ENCODE results near the gene CARS2.
A peak's percentile ranks its signal among the peaks of the same experiment; 100 is the strongest.

The CARS2 gene

DNA sequence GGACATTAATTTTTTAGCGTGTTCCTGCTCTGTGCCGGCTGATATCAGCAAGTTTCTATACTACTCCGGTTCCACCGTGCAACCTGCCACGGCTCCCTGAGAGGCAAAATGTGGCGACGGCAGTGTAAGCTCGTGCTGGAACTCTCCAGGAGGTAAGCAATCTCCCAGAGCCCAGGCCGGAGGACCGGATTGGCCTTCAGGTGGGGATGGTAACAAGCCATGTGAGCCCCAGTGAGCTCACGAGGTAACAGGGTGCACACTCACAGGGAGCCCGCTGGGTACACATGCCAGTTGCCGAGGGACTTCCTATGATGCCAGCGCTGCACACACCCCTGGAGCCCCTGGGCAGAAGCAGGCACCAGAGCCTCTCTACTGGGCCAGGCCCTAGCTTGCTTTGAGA, 52.1 kb downstream of the CARS2 start:
- no peak for DNase-seq (ENCODE audit: low read depth in 4 of 4, low spot score in 1 of 4)

DNA sequence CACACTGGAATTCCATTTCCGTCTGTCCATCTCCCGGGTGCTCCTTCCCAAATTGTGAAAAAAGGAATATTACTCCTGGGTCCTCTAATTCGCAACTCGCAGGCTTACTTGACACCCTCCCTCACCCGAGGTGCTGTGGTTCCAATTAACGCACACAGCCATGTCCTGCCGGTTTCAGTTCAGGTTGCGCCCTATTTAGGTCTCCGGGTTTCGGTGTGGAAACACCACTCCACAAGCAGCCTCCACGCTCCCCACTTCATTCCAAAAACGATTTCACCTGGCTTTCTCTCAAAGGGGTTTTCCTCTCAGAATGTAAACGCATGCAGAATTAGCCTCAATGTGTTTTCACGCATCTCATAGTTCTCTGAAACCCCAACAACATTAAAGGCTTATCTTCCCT, 52.6 kb downstream of the CARS2 start:
- no peak for DNase-seq (ENCODE audit: low read depth in 4 of 4, low spot score in 1 of 4)

GRCh38 chr13:110652764-110653163, 53.2 kb downstream of the CARS2 start:
- no peak for DNase-seq (ENCODE audit: low read depth in 4 of 4, low spot score in 1 of 4)

GRCh38 chr13:110652231-110652730, 53.6 kb downstream of the CARS2 start:
- DNase-seq (ENCODE audit: low read depth in 4 of 4, low spot score in 1 of 4), result no peak

DNA sequence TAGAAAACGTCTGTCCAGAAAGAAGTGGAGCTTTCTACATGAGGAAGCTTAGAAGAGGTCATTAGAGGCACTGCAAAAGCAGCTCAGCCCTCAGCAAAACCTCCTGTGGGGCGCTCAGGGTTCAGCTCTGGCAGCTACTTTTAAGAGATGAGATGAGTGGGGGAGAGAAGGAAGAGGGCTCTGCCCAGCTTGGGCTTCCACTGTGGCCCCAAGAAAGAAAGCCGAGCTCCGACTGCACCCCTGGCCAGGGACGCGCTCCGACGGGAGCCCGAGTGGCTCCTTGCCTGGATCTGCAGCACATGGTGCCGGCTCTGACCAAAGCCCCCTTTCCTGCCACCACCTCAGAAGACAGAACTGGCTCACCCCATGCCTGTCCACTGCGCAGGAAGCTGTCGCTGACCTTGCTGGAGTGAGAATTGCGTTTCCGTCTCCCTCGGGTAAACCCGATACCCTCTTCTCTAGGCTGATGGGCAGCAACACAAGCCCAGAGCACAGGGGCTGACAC, 54.1 kb downstream of the CARS2 start:
- no peak for DNase-seq (ENCODE audit: low read depth in 4 of 4, low spot score in 1 of 4)

GRCh38 chr13:110651271-110651670, 54.6 kb downstream of the CARS2 start:
- DNase-seq (ENCODE audit: low read depth in 4 of 4, low spot score in 1 of 4), result no peak

DNA sequence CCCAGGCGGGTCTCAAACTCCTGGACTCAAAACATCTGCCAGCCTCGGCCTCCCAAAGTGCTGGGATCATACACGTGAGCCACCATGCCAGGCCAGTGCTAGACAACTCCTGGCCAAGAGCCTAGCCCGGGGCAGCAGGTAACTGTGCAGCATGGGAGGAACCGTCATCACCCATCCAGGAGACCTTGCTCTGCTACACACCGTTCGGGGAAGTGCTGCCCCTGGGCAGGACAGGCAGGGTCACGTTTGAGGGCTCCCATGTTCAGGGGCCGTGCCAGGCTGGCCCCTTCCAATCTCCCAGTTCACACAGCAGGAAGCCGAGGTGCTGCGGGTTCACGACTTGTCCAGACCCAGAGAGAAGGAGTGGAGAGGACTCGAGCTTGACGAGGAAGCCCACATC, 55.5 kb downstream of the CARS2 start:
- no peak for DNase-seq (ENCODE audit: low read depth in 4 of 4, low spot score in 1 of 4)

DNA sequence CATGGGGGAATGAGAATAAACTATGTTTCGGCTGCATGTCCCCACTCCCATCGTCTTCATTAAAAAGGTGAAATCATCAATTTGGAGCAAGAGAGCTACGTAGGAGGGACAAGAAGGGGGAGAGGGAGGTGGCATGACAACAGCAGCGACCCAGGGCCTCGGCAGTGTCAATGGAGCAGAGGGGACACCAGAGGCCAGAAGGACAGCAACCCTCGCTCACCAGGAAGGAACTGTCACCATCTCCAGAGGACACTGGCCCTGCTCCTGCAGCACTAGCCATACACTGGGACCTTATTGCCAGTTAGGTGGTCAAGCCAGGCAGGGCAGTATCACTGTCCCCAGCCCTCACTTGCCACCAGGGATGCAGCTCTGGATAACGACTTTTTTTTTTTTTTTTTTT, 56.4 kb downstream of the CARS2 start:
- no peak for DNase-seq (ENCODE audit: low read depth in 4 of 4, low spot score in 1 of 4)

- no peak for DNase-seq (ENCODE audit: low read depth in 4 of 4, low spot score in 1 of 4)
Observed at GRCh38 chr13:110648848-110649421, 57.0 kb downstream of the CARS2 start.

DNA sequence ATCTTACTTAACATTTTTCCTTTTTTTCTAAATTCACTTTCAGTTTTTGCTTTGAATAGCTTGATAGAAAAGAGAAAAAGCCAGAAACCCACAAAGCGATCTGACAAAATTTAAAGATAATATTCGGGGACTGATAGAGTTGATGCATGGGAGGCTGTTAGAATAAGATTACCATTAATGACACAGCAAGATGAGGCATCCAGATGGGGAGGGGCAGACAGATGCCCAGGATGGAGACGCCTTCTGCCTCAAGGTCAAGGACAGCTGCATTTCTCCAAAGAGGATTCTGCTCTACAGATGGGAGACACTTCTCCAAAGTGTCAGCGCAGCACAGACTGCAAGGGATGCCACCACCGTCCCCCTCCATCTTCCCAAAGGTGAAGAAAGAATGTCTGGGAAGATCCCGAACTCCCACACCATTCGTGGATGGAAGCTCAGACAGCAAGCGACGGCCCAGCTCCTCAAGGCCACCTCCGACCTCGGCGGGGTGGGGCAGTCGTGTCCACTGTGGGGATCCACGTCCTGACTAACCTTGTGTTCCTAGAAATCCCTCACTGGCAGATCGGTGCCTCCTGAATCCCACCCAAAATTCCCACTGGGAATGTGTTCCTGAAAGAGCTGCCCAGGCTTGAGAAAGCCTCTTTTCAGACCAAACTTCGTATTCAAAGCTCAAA, 57.6 kb downstream of the CARS2 start:
- no peak for DNase-seq (ENCODE audit: low read depth in 4 of 4, low spot score in 1 of 4)

DNA sequence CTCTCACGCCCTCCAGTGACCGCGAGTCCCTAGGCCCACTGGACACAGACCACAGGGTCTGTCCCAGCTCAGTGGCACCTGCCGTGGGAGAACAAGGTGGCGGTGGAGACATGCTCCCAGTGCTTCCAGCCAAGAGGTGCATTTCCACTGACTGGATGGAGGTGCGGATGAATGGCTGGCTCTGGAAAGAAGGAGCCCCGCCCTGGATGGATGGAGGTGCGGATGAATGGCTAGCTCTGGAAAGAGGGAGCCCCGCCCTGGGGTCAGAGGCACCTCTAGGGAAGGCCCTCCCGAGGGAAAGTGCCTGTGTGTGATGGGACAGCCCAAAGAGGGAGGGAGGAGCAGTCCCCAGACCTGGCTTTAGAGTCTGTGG, 58.6 kb downstream of the CARS2 start:
- no peak for DNase-seq (ENCODE audit: low read depth in 4 of 4, low spot score in 1 of 4)

DNA sequence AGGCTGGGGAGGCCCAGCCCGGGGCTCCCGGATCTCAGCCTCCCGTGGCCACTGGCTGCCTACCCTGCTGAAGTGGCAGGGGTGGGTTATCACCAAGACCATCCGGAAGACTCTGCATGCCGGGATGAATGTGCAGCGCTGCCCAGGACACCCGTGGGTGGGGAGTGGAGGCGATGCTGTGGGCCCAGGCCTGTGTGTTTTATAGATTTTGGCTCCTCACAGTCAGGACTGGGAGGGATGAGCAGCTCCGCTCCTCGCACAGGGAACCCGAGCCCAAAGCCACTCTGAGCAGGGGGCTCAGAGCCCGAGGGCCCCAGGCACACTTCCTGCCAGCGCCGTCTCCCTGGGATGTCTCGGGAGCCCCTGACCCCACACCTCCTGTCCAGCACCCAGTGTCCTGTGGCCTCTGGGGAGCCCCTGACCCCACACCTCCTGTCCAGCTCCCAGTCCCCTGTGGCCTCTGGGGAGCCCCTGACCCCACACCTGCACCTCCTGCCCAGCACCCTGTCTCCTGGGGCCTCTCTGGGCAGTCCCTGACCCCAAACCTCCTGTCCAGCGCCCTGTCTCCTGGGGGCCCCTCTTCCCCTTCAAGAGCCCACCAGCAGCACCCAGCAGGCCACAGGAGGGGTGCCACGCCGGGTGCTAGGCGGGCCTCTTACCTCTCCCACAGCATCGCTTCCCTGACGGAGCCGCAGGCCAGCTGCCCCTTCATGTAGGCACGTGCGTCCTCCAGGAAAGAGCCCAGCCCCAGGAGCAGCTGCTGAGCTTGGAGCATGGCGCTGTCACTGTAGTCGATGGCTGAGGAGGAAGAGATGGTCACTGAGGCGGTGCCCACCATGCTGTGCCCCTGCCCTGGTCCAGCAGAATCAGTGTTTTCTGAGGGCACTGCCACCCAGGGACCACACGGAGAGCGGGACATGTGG, 59.2 kb downstream of the CARS2 start:
- no peak for DNase-seq (ENCODE audit: low read depth in 4 of 4, low spot score in 1 of 4)

DNA sequence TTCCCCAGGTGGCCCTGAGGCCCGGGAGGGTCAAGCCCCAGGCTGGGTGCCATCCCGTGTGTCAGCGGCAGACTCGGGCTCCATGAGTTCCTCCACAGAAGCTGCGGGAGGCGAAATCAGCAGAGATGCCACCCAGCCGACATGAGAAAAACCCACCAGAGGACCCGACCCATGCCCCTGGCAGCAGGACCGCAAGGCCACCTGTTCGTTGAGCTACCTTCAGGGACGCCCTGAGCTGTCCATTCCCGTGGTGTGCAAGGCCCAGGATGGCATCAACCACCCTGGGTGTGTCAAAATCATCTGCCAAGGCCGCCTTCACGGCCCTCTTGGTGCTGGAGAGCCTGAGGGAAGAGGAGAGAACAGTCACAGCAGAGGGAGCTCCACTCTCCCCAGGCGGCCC, 60.2 kb downstream of the CARS2 start:
- no peak for DNase-seq (ENCODE audit: low read depth in 4 of 4, low spot score in 1 of 4)

DNA sequence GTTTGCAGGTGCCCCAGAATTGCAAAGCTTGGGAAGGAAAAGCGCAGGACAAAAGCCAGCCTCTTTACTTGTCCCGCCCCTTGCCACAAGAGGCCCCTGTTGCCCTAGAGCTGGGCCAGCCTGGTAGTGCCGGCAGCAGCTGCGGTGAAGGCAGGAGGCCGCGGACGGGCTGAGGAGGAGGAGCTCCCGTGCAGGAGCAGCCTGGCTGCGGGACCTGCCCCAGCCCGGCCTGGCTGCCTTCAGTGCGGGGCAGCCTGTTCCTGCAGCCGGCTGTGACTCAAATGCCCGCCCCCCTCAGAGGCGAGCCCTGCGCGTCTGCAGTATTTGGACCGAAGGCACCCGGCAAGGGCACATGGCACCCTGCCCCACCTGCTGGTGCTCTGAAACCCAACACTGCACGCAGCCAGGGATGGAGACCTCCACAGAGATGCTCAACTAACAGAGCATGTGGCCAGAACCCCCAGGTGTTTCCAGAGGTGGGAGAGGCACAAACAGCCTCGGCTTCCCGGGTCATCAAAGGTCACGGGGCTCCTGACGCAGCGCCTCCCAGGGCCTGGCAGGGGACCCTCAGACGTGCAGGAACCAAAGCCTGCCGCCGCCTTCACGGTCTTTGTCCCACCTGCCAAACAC, 60.9 kb downstream of the CARS2 start:
- DNase-seq (ENCODE audit: low read depth in 4 of 4, low spot score in 1 of 4), result peak in 1 of 4 experiments; percentile 9

DNA sequence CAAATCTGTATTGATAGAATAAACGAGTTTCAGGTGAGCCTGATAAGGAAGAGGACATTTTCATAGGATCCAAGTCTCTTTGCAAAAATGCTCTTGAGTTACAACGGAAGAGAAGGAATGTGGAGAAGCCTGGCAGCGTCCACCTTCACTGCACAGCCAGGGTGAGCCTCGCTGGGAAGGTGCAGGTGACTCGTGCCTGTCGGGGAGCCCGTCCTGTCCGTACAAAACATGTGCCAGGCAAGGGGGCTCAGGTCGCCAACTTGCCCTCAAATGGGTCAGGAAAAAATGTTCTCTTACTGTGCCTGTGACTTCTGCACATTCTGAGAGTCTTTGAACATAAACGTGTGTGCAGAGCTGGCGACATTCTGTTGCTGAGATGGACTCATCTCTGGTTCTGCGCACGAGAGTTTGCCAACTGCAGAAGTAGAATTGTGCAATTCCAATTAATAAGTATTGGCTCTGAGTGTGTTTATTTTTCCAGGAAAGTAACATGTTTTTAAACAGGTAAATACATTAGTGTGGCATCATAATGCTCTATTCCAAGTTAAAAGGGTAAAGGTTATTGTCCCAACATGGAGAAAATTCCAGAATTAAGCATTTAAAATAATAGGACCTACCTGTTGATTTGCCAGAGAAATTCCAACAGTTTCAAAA, 62.0 kb downstream of the CARS2 start:
- DNase-seq (ENCODE audit: low read depth in 4 of 4, low spot score in 1 of 4), result no peak

DNA sequence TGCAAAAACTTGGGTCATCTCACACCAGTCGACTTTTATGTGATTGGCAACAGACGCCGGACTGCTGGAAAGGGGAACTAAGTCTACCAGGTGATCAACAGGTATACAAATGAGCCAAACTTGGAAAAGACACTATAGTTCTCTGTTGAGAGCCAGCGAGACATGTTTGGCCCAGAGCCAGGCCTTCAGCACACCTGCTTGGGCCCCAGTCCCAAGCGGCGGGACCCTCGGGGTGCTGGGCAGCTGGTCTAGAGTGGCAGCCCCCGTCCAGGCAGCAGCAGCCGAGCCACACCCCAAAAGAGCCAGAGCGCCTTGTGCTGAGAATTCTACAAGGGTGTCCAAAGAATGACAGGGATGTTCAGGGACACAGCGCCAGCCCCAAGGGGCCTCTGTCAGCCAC, 62.6 kb downstream of the CARS2 start:
- DNase-seq (ENCODE audit: low read depth in 4 of 4, low spot score in 1 of 4), result no peak

- no peak for DNase-seq (ENCODE audit: low read depth in 4 of 4, low spot score in 1 of 4)
Observed at GRCh38 chr13:110642291-110642981, 63.5 kb downstream of the CARS2 start.

DNA sequence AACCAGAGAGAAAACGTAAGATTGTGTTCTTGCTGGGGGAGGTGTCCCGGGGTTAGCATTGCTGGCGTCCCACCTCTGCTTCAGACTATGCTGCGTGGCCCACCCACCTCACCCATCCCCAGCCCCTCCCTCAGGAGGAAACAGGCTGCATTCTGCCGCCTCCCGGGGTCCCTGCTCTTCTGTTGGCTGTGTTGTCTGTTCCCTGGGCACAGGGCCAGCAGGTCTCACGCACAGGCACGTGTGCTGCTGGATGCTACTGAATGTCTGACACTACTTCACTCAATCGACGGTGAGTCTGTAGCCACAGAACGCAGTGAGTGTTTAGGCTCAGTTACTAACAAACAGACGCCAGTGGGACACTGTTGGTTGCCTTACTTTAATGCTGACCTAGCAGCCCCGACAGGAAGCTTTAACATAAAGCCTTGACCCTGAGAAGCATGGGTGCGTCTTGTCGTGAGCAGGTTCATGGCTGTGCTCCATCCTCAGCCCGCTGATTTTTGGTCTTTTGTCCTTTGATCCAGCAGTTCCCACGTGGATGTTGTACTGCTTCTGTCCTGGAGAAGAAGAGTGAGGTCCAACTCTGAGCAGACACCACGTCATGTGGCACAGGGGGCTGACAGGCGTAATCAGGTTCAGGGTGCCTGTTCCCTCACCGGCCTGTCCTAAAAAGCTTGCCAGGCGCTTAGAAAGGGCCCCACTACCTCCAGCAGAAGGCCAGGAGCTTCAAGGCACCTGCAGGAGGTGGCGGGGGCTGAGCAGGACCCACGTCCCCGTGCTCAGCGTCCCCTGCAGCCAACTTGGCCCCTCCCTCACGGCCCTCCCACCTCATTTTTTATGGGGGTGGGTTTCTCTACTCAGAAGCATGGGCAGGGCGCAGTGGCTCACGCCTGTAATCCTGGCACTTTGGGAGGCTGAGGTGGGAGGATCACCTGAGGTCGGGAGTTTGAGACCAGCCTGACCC, 64.6 kb downstream of the CARS2 start:
- DNase-seq (ENCODE audit: low read depth in 4 of 4, low spot score in 1 of 4), result no peak

- DNase-seq (ENCODE audit: low read depth in 4 of 4, low spot score in 1 of 4), result no peak
Observed at GRCh38 chr13:110640591-110641029, 65.3 kb downstream of the CARS2 start.
